Aorta (tissue), 5 donors: Measurements from ENCODE around the gene SLC9A9. TPM values are rescaled to one million over a fixed set of nuclear protein-coding genes. Genes with fewer than 3 reads are reported as not detected.

Experiments
- ATAC-seq: fragments of 200-7000 bp; cut with Tn5 transposase; one replicate; pipeline ENCODE4 v1.9.1; 2022; ENCODE audit warnings: moderate library complexity; ENCODE audit not compliant: low FRiP score
- DNase-seq, 2 donors: peaks; one replicate each; pipeline ENCODE4 v3.0.0-alpha.2; 2020
- H3K27ac ChIP-seq, 2 donors: one replicate each; pipeline ENCODE4 v1.5.1; 2013; ENCODE audit warnings: low read length in 2 of 2, mild to moderate bottlenecking in 2 of 2, moderate library complexity in 2 of 2, control low read depth in 1 of 2, inconsistent platforms in 1 of 2, low read depth in 1 of 2
- H3K27me3 ChIP-seq, 2 donors: one replicate each; pipeline ENCODE4 v1.6.1; 2013; ENCODE audit warnings: control low read depth in 1 of 2, low read length in 1 of 2, mild to moderate bottlenecking in 1 of 2, moderate library complexity in 1 of 2; ENCODE audit not compliant: insufficient read depth in 2 of 2, control insufficient read depth in 1 of 2
- H3K36me3 ChIP-seq, 2 donors: one replicate each; pipeline ENCODE4 v1.6.1; 2013; ENCODE audit warnings: control low read depth in 1 of 2, low read length in 1 of 2, mild to moderate bottlenecking in 1 of 2; ENCODE audit not compliant: insufficient read depth in 2 of 2, control insufficient read depth in 1 of 2
- H3K4me1 ChIP-seq, 2 donors: one replicate each; pipeline ENCODE4 v1.6.1; 2013; ENCODE audit warnings: low read length in 2 of 2, control low read depth in 1 of 2, mild to moderate bottlenecking in 1 of 2, moderate library complexity in 1 of 2; ENCODE audit not compliant: insufficient read depth in 2 of 2, control insufficient read depth in 1 of 2
- H3K4me3 ChIP-seq, 2 donors: one replicate each; pipeline ENCODE4 v1.5.1; 2013; ENCODE audit warnings: low read length in 2 of 2, control low read depth in 1 of 2, mild to moderate bottlenecking in 1 of 2
- H3K9me3 ChIP-seq: one replicate; pipeline ENCODE4 v1.6.1; 2013; ENCODE audit warnings: mild to moderate bottlenecking, low read length; ENCODE audit not compliant: control insufficient read depth
- WGBS, 2 donors: extraction: QIAGEN DNeasy Blood & Tissue Kit; methylation state at CpG; one replicate each; pipeline ENCODE4 v1.1.7; 2013; 5-methylcytosine and 5-hydroxymethylcytosine counted together
- intact Hi-C, 2 donors: fragments of 100-400 bp; cut with DNase I; formaldehyde crosslinking; loops; one replicate each; pipeline versions ENCODE4 v1.14.2 to v1.15.0; 2022
- polyA plus RNA-seq, 2 donors: library from polyadenylated mRNA; stranded (reverse); fragments of 200-250 nt; gene quantifications; one replicate each; pipeline ENCODE4 v1.2.3, GENCODE V29; 2013
- total RNA-seq, 2 donors: library from RNA; stranded (reverse); fragmentation: NEBNext Ultra II Directional; extraction: Animal tissue kit (Norgen Biotek cat#: 25700); gene quantifications; one replicate each; pipeline ENCODE4 v1.2.1, GENCODE V29; 2021
- donor health status: healthy with polysubstance abuse.
- donor health status: Bipolar disorder and iron deficiency.
- donor health status: DM: no; HTN: no; CAD: no.
- donor health status: DM: no; HTN: no; CAD: no.
- donor health status: DM: yes; HTN: yes; CAD: no.

SLC9A9 gene
- total and polyA plus RNA-seq, 4 donors: 7.3 to 45.8 (median 12.5) TPM

- Histone ChIP-seq H3K36me3 (no peaks in the 10 kb centered on the region), H3K9me3 (no peaks in the 10 kb centered on the region), H3K27me3 (no peaks in the 10 kb centered on the region), H3K4me3 (no peak overlapping the region), H3K27ac (no peak overlapping the region), H3K4me1 (peaks cover 2 to 5% of the 10 kb centered on the region in 2 donors)
- ATAC-seq (no peak), DNase-seq (no peak)
- intact Hi-C loops: no loop called here
- 62 to 90% methylated on average over 3 of the region's 3 CpGs for WGBS, 2 donors
Measured at GRCh38 chr3:143242101-143242500, 606.2 kb downstream of the SLC9A9 start.

GRCh38 chr3:143241481-143241951, 606.8 kb downstream of the SLC9A9 start:
- Histone ChIP-seq H3K36me3 (no peaks in the 10 kb centered on the region), H3K27me3 (no peaks in the 10 kb centered on the region), H3K27ac (no peak overlapping the region), H3K9me3 (no peaks in the 10 kb centered on the region), H3K4me1 (peaks cover 2 to 5% of the 10 kb centered on the region in 2 donors), H3K4me3 (no peak overlapping the region)
- DNase-seq (no peak), ATAC-seq (peak; percentile 32)
- 2 to 10% methylated on average over 3 of the region's 3 CpGs for WGBS, 2 donors
- intact Hi-C loops: no loop called here

GRCh38 chr3:143240886-143241285, 607.4 kb downstream of the SLC9A9 start:
- intact Hi-C loops: no loop called here
- ATAC-seq (no peak), DNase-seq (no peak)
- H3K4me3 ChIP-seq: no peak overlapping the region
- no peaks in the 10 kb centered on the region for H3K36me3 ChIP-seq
- no peaks in the 10 kb centered on the region for H3K9me3 ChIP-seq
- peaks cover 2 to 5% of the 10 kb centered on the region in 2 donors for H3K4me1 ChIP-seq
- H3K27me3 ChIP-seq: no peaks in the 10 kb centered on the region
- no peak overlapping the region for H3K27ac ChIP-seq
- WGBS, 2 donors: 36 to 37% methylated on average over 4 of the region's 4 CpGs

- Histone ChIP-seq H3K27ac (no peak overlapping the region), H3K9me3 (no peaks in the 10 kb centered on the region), H3K4me1 (peaks cover 2 to 5% of the 10 kb centered on the region in 2 donors), H3K27me3 (no peaks in the 10 kb centered on the region), H3K4me3 (no peak overlapping the region), H3K36me3 (no peaks in the 10 kb centered on the region)
- intact Hi-C loops: no loop called here
- DNase-seq (no peak), ATAC-seq (no peak)
- WGBS, 2 donors: 55 to 84% methylated on average over 3 of the region's 3 CpGs
Measured at GRCh38 chr3:143239031-143239430, 609.2 kb downstream of the SLC9A9 start.

- ATAC-seq: no peak
- H3K9me3 ChIP-seq: no peaks in the 10 kb centered on the region
- H3K27me3 ChIP-seq: no peaks in the 10 kb centered on the region
- H3K4me3 ChIP-seq: no peak overlapping the region
- WGBS, 2 donors: 33 to 55% methylated on average over 8 of the region's 8 CpGs
- no peaks in the 10 kb centered on the region for H3K36me3 ChIP-seq
- H3K27ac ChIP-seq: no peak overlapping the region
- DNase-seq: no peak
- peaks cover 2 to 5% of the 10 kb centered on the region in 2 donors for H3K4me1 ChIP-seq
- intact Hi-C loops: no loop called here
Measured at GRCh38 chr3:143237077-143237627, 611.1 kb downstream of the SLC9A9 start.

GRCh38 chr3:143236226-143236964, 611.9 kb downstream of the SLC9A9 start:
- WGBS, 2 donors: 92 to 94% methylated on average over 11 of the region's 11 CpGs

GRCh38 chr3:143235614-143236204, 612.6 kb downstream of the SLC9A9 start:
- ATAC-seq (no peak), DNase-seq (no peak)
- Histone ChIP-seq H3K4me1 (no peaks in the 10 kb centered on the region), H3K9me3 (no peaks in the 10 kb centered on the region), H3K27me3 (no peaks in the 10 kb centered on the region), H3K4me3 (no peak overlapping the region), H3K27ac (no peak overlapping the region), H3K36me3 (no peaks in the 10 kb centered on the region)
- intact Hi-C loops: no loop called here
- WGBS, 2 donors: 89 to 96% methylated on average over 3 of the region's 3 CpGs

More at GRCh38 chr3:143236226-143236964, 611.9 kb downstream of the SLC9A9 start:
- DNase-seq (no peak), ATAC-seq (no peak)
- H3K4me1 ChIP-seq: peaks cover 2% of the 10 kb centered on the region in 2 donors
- no peak overlapping the region for H3K4me3 ChIP-seq
- no peaks in the 10 kb centered on the region for H3K9me3 ChIP-seq
- intact Hi-C loops: no loop called here
- H3K36me3 ChIP-seq: no peaks in the 10 kb centered on the region
- H3K27me3 ChIP-seq: no peaks in the 10 kb centered on the region
- no peak overlapping the region for H3K27ac ChIP-seq

- intact Hi-C loops: no loop called here
- Histone ChIP-seq H3K4me1 (no peaks in the 10 kb centered on the region), H3K36me3 (no peaks in the 10 kb centered on the region), H3K4me3 (no peak overlapping the region), H3K27me3 (no peaks in the 10 kb centered on the region), H3K27ac (no peak overlapping the region), H3K9me3 (no peaks in the 10 kb centered on the region)
- 43 to 65% methylated on average over 1 of the region's 1 CpG for WGBS, 2 donors
- ATAC-seq: no peak
- DNase-seq: no peak
Measured at GRCh38 chr3:143234526-143234925, 613.7 kb downstream of the SLC9A9 start.

- no peak for ATAC-seq
- Histone ChIP-seq H3K4me1 (no peaks in the 10 kb centered on the region), H3K27me3 (no peaks in the 10 kb centered on the region), H3K4me3 (no peak overlapping the region), H3K36me3 (no peaks in the 10 kb centered on the region), H3K9me3 (no peaks in the 10 kb centered on the region), H3K27ac (no peak overlapping the region)
- WGBS, 2 donors: 86 to 93% methylated on average over 1 of the region's 1 CpG
- no peak for DNase-seq
- intact Hi-C loops: no loop called here
Measured at GRCh38 chr3:143232981-143233380, 615.3 kb downstream of the SLC9A9 start.
